SH-SY5Y (cell line): ENCODE data around the gene RPS6KA2.

ENCODE experiments used
- GATA2 ChIP-seq: IDR thresholded peaks from 2 replicates; pipeline ENCODE4 v1.6.1; 2011; ENCODE audit warnings: mild to moderate bottlenecking, low read depth, low read length
- GATA3 ChIP-seq: IDR thresholded peaks from 2 replicates; pipeline ENCODE4 v1.6.1; 2011; ENCODE audit warnings: low read depth, mild to moderate bottlenecking, low read length, moderate library complexity

The RPS6KA2 gene

GRCh38 chr6:166507809-166508564, 119.1 kb downstream of the RPS6KA2 start:
- TF ChIP-seq GATA3 (no peak), GATA2 (no peak)

DNA sequence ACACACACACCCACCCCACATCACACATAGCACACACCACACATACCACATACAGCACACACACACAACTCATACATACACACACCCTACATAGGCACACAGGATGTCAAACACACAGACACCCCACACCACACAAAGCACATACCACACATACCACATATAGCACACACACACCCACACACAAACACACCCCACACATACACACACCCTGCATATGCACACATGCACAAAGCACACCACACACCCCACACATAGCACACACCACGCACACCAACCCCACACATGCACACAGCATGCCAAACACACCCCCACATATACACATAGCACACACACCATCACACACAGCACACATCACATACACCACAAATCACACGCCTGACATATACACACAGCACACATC, 119.7 kb downstream of the RPS6KA2 start:
- TF ChIP-seq GATA3 (no peak), GATA2 (no peak)

DNA sequence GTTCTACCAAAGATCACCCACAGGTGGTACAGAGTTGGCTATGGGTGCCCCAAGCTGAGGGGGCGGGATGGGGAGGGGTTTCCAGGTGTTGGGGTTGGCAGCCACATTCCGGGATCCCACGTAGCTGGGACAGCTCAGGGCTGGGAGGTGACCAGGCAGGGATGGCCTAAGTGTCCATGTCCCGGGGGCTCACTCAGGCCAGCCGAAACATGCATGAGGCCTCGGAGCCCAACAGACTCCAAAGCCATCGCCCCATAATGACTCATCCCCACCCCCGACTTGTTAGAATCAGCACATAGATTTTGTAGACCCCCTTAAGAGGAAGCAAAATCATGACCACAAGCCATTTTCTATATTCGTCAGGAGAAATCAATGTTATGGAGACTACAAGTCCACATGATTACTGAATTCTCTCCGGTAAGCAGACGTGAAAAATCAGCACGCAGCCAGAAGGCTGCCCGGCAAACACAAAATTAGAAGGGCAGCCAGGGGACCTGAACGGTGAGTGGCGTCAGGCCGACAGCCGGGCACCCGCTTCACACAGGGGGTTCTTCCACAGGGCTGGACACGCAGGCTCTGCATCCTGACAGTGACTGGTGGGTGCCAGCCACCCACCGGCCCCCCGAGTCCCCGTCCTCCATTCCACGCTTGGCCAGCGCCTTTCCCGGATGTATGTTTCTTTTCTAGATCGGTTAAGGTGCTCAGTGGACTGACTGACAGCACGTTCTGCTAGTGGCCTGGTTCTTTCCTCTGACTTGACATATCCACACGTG, 121.7 kb downstream of the RPS6KA2 start:
- no peak for TF ChIP-seq GATA3

DNA sequence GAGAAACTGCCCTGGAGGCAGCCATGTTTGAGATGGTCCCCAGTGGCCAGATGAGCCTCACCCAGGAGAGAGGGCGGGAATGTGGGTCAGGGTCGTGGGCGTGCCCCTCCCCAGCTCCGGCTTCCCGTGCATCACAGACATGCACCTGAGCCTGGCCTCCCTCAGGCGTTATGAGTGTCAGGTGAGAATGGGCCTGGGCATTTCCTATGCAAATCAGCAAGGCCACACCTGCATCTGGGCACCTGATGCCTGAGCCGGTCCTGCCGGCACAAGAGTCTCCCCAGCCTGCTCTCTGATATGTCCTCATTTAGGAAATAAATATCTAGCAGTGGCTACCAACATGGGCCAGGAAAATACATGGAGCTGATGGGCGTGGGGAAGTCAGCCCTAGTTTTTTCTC, 123.0 kb downstream of the RPS6KA2 start:
- TF ChIP-seq GATA2 (no peak), GATA3 (no peak)

- no peak for TF ChIP-seq GATA3
- no peak for TF ChIP-seq GATA2
Observed at GRCh38 chr6:166503167-166503744, 123.8 kb downstream of the RPS6KA2 start.

DNA sequence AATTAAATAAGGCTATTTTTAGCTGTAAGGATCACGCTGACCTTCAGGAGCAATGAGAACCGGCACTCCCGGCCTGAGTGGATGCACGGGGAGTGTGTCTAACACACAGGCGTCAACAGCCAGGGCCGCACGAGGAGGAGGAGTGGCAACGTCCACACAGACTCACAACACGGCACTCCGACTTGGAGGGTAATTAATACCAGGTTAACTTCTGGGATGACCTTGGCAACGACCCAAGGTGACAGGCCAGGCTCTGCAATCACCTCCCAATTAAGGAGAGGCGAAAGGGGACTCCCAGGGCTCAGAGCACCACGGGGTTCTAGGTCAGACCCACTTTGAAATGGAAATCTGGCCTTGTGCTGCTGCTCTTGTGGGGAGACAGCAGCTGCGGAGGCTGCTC, 124.6 kb downstream of the RPS6KA2 start:
- TF ChIP-seq GATA3 (no peak), GATA2 (no peak)

- TF ChIP-seq GATA3 (no peak), GATA2 (no peak)
Observed at GRCh38 chr6:166501246-166501645, 125.8 kb downstream of the RPS6KA2 start.

GRCh38 chr6:166500246-166500645, 126.8 kb downstream of the RPS6KA2 start:
- TF ChIP-seq GATA2 (no peak), GATA3 (no peak)

GRCh38 chr6:166499350-166500163, 127.5 kb downstream of the RPS6KA2 start:
- no peak for TF ChIP-seq GATA3
- TF ChIP-seq GATA2, result no peak

GRCh38 chr6:166498661-166499349, 128.2 kb downstream of the RPS6KA2 start:
- TF ChIP-seq GATA2, result no peak
- TF ChIP-seq GATA3, result no peak

DNA sequence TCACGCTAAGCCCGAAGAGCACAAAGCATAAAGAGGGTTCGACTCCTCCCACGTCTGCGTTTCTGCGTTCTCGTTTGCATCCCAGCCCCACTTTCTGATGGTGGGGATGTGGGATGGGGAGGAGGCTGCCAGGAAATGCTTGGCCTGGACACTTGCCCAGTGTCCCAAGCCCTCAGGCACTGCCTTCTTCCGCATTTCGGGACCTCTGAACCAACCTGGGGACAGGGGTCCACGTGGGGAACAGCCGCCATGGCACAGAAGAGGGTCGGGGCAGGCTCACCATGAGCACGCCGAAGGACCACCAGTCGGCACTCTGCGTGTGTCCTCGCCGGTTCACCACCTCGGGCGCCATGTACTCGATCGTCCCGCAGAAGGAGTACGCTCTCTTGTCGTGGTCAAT, 128.8 kb downstream of the RPS6KA2 start:
- TF ChIP-seq GATA3 (no peak), GATA2 (no peak)

DNA sequence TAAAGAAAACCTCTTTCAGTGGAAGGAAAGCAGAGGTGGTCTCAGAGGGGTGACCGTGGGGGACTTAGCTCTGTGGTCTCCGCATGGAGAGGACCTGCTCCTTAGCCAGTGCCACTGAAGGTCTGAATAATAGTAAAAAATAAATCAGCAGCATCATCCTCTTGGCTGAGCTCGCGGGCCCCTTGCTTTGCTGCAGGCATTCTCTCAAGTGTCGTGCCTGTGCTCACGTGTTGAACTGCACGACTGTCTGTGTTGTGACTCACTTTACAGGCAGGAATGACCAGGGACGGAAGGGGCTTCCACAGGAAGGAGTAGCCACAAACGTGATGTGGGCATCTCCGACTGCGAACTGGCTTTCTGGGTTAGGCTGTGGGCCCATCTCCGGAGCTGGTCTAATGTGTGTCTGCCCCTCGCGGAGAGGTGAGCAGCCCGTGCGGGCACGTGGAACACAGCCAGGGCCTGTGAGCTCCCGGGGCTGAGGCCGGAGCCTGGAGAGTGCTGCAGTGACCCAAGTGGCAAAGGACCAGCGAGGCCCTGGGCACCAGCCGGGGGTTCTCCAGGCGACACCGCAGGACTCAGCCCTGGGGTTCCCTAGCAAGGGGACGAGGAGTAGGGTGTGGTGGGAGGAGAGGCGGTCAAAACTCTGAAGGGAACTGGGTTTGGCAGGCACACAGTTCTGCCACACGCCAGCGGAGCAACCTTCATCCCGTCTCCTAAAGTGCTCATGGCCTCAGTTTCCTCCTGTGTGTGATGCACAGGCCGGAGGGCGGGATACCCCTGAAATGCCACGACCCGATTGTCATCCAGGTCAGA, 129.8 kb downstream of the RPS6KA2 start:
- TF ChIP-seq GATA2 (no peak), GATA3 (no peak)

DNA sequence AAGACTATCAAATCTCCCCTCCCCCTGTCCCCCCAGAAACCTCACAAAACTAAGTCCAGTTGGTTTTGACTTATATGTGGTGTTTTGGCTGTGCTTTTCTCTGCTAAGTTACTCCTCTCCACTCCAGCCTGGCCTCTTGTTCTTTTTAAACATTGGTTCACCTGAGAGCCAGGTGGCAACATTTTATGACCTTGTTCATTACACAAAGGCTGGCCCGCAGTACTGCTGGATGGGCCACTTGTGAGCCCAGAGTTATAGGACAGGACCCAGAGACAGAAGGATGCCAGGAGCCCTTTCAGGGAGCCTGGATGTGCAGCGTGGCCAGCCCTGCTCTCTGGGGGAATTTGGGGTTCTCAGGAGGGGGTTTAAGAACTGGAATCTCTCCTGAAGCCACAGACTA, 130.6 kb downstream of the RPS6KA2 start:
- TF ChIP-seq GATA2 (no peak), GATA3 (no peak)
